Ovary (tissue), 3 donors: Measurements from ENCODE around the gene SNX7.

Source experiments
- CTCF ChIP-seq, 3 donors: fragments of 450-650 bp in 2 of 3; fragments of 200-600 bp in 1 of 3; IDR thresholded peaks; one replicate each; pipeline versions ENCODE4 v1.5.1 to v1.8.0; 2016 to 2022; ENCODE audit warnings: antibody characterized with exemption in 3 of 3, mild to moderate bottlenecking in 1 of 3
- EP300 ChIP-seq: sonication (generic); formaldehyde crosslinking; IDR thresholded peaks from one replicate; pipeline ENCODE4 v1.6.1; 2017; ENCODE audit warnings: antibody characterized with exemption
- POLR2A ChIP-seq: fragments of 450-650 bp; IDR thresholded peaks from one replicate; pipeline ENCODE4 v1.6.1; 2017; ENCODE audit warnings: antibody characterized with exemption, mild to moderate bottlenecking, moderate library complexity
- donor health status: DM: no; HTN: no; CAD: no.

- TF ChIP-seq CTCF (IDR thresholded peaks at IDR 0.05) (no peak), EP300 (no peak), POLR2A (no peak)
Observed at GRCh38 chr1:98662356-98662670, 792 bp downstream of the SNX7 start.
